Endodermal cell (in vitro differentiated cells): ENCODE results near the gene LRSAM1. TPM values are rescaled to one million over a fixed set of nuclear protein-coding genes. Genes with fewer than 3 reads are reported as not detected.

Experiments
- DNase-seq: peaks from one replicate; pipeline ENCODE4 v3.0.0-alpha.2; 2017
- H3K27ac ChIP-seq: 2 replicates; pipeline ENCODE4 v1.5.1; 2013; ENCODE audit warnings: mild to moderate bottlenecking, low read depth, low read length, moderate library complexity
- H3K27me3 ChIP-seq: 2 replicates; pipeline ENCODE4 v1.6.1; 2013; ENCODE audit warnings: mild to moderate bottlenecking, low read length, moderate library complexity; ENCODE audit not compliant: insufficient read depth, control insufficient read depth, poor library complexity, severe bottlenecking
- H3K36me3 ChIP-seq: 2 replicates; pipeline ENCODE4 v1.7.0; 2013; ENCODE audit warnings: mild to moderate bottlenecking, low read length, moderate library complexity; ENCODE audit not compliant: control insufficient read depth, insufficient read depth
- H3K4me1 ChIP-seq: one replicate; pipeline ENCODE4 v1.7.0; 2013; ENCODE audit warnings: low read length; ENCODE audit not compliant: control insufficient read depth, insufficient read depth
- H3K4me3 ChIP-seq: 2 replicates; pipeline ENCODE4 v1.5.1; 2013; ENCODE audit warnings: mild to moderate bottlenecking, low read length, moderate library complexity
- H3K9ac ChIP-seq: 2 replicates; pipeline ENCODE4 v1.6.1; 2013; ENCODE audit warnings: mild to moderate bottlenecking, low read length, moderate library complexity; ENCODE audit not compliant: poor library complexity, severe bottlenecking; ENCODE audit errors: extremely low read depth
- H3K9me3 ChIP-seq: 2 replicates; pipeline ENCODE4 v1.6.1; 2013; ENCODE audit warnings: mild to moderate bottlenecking, low read length, moderate library complexity; ENCODE audit not compliant: control insufficient read depth
- H3K27ac Mint-ChIP-seq: 2 replicates; pipeline ENCODE4 v1.8.0; 2020; ENCODE audit warnings: mixed read lengths
- H3K27me3 Mint-ChIP-seq: 2 replicates; pipeline ENCODE4 v1.8.0; 2021; ENCODE audit warnings: mild to moderate bottlenecking, mixed read lengths; ENCODE audit not compliant: insufficient read depth
- H3K36me3 Mint-ChIP-seq: 2 replicates; pipeline ENCODE4 v1.8.0; 2020; ENCODE audit warnings: low read depth, mixed read lengths
- H3K4me1 Mint-ChIP-seq: 2 replicates; pipeline ENCODE4 v1.8.0; 2020; ENCODE audit warnings: mixed read lengths
- H3K4me3 Mint-ChIP-seq: 2 replicates; pipeline ENCODE4 v1.8.0; 2020; ENCODE audit warnings: mild to moderate bottlenecking, moderate library complexity, mixed read lengths
- H3K9me3 Mint-ChIP-seq: 2 replicates; pipeline ENCODE4 v1.8.0; 2020; ENCODE audit warnings: mild to moderate bottlenecking, mixed read lengths
- WGBS, 2 experiments: methylation state at CpG; one replicate each; pipeline versions ENCODE4 v1.1.5 to v1.1.7; 2013; ENCODE audit warnings: missing lambda C conversion rate in 2 of 2, mixed read lengths in 1 of 2; ENCODE audit not compliant: insufficient coverage in 1 of 2, insufficient read length in 1 of 2; 5-methylcytosine and 5-hydroxymethylcytosine counted together
- long read RNA-seq, 4 experiments: library from polyadenylated mRNA in 2 of 4; library from RNA in 1 of 4; library from capped mRNA in 1 of 4; stranded (forward) in 3 of 4; unstranded in 1 of 4; transcript quantifications; one replicate each; pipeline ENCODE4 v2.0.0, GENCODE V29; 2020 to 2021; ENCODE audit warnings: inconsistent platforms in 1 of 4
- polyA plus RNA-seq, 2 experiments: library from polyadenylated mRNA; stranded (reverse); fragments of 50-300 nt; gene quantifications; one replicate each; pipeline ENCODE4 v1.2.3, GENCODE V29; 2013
- total RNA-seq, 2 donors: library from RNA; stranded (reverse); fragmentation: NEBNext Ultra II Directional in 1 of 2; extraction: Animal tissue kit (Norgen Biotek cat#: 25700) in 1 of 2; gene quantifications; 2 replicates in 1 of 2; 3 replicates in 1 of 2; pipeline ENCODE4 v1.2.1, GENCODE V29; 2021
- TF ChIP-seq, protein P1 (sequence below): fragments of 200-600 bp; sonication (generic); conservative IDR thresholded peaks from 2 replicates; pipeline ENCODE4 v1.5.0; 2021; ENCODE audit warnings: antibody characterized with exemption, mild to moderate bottlenecking

Gene LRSAM1
- total RNA-seq, result 10 to 100 TPM; 18.4 to 19.8 TPM
- 18.1 TPM for polyA plus RNA-seq (2013, experiment 1 of 2)
- polyA plus RNA-seq (2013, experiment 2 of 2), result 17.8 TPM
- long read RNA-seq, experiment 1, partial matches to known transcripts, result 7 of 12 reads
- long read RNA-seq, experiment 1, other reads (novel, unspliced or antisense), result 4 of 12 reads
- long read RNA-seq, experiment 2, transcript LRSAM1-201 (26 exons, 3,146 nt), result major isoform, 33 of 63 reads
- long read RNA-seq, experiment 2, partial matches to known transcripts, result 7 of 63 reads
- long read RNA-seq, experiment 2, other reads (novel, unspliced or antisense), result 20 of 63 reads
- long read RNA-seq, experiment 3, transcript LRSAM1-201 (26 exons, 3,146 nt), result major isoform, 63 of 123 reads
- long read RNA-seq, experiment 3, transcript LRSAM1-202 (25 exons, 3,376 nt), result minor isoform, 19 of 123 reads
- long read RNA-seq, experiment 3, partial matches to known transcripts, result 21 of 123 reads
- long read RNA-seq, experiment 3, other reads (novel, unspliced or antisense), result 20 of 123 reads
- long read RNA-seq, experiment 4, partial matches to known transcripts, result 0 of 2 reads
- long read RNA-seq, experiment 4, other reads (novel, unspliced or antisense), result 1 of 2 reads

DNA sequence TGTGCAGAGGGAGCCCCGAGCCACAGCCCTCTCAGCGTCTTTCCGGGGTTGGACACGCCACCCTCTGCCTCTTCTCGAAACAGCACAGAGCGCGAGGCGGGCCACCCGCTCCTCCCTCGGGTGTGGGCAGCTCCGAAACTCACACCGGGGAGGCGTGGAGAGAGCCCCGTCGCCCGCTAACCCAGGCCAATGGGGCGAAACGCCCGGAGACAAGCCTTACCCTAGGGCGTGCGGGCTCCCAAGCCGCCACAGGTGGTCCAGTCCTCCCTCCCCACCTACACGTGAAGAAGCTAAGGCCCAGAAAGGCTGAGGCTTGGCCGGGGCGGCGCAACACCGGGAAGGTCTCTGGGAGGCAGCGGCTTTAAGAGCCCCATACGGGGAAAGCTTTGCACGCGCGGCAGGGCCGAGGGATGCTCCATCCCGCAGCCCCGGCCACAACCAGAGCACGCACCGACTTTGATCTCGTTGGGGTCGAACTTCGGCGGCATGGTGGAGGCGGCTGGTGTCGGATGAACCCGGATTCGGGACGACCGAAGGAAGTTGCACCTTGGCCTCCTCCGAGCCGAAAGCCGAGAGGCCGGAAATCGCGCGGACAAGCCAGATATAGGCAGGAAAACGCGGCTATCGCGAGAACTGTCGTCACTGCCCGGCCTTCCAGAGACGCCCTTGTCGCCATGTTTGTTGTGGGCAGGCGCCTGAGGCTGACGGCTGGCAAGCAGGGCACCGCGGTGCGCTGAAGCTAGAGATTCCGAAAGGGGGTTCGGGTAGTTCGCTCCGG, at the start of gene LRSAM1, which contains the start of gene RPL12:
Gene LRSAM1 (plus strand): TSS at position 681 of the 778 bp plus-strand sequence. CDS start 3,018 bp downstream, outside the sequence.
Gene RPL12 (minus strand): TSS at position 577 of the 778 bp plus-strand sequence. CDS start 89 bp downstream, at position 488.
- DNase-seq, result peak; percentile 99
- Mint-ChIP-seq H3K4me3 (peak within 1 kb of the TSS; percentile 93), H3K27ac (peak within 1 kb of the TSS; percentile 97), H3K9me3 (no peaks in the 10 kb centered on the region), H3K4me1 (peaks cover 25% of the 10 kb centered on the region), H3K36me3 (peaks cover 58% of the 10 kb centered on the region), H3K27me3 (no peaks in the 10 kb centered on the region)
- H3K36me3 ChIP-seq, result peaks cover 63% of the 10 kb centered on the region
- H3K4me3 ChIP-seq, result peak within 1 kb of the TSS; percentile 97
- H3K27ac ChIP-seq, result peak within 1 kb of the TSS; percentile 89
- WGBS, 2 experiments, result 0% methylated on average over 45 to 71 of the region's 71 CpGs
- no peaks in the 10 kb centered on the region for H3K4me1 ChIP-seq
- H3K9me3 ChIP-seq, result no peaks in the 10 kb centered on the region
- H3K9ac ChIP-seq, result peak within 1 kb of the TSS; percentile 99
- H3K27me3 ChIP-seq, result no peaks in the 10 kb centered on the region
- TF ChIP-seq, protein P1, sequence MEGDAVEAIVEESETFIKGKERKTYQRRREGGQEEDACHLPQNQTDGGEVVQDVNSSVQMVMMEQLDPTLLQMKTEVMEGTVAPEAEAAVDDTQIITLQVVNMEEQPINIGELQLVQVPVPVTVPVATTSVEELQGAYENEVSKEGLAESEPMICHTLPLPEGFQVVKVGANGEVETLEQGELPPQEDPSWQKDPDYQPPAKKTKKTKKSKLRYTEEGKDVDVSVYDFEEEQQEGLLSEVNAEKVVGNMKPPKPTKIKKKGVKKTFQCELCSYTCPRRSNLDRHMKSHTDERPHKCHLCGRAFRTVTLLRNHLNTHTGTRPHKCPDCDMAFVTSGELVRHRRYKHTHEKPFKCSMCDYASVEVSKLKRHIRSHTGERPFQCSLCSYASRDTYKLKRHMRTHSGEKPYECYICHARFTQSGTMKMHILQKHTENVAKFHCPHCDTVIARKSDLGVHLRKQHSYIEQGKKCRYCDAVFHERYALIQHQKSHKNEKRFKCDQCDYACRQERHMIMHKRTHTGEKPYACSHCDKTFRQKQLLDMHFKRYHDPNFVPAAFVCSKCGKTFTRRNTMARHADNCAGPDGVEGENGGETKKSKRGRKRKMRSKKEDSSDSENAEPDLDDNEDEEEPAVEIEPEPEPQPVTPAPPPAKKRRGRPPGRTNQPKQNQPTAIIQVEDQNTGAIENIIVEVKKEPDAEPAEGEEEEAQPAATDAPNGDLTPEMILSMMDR, result no peak

DNA sequence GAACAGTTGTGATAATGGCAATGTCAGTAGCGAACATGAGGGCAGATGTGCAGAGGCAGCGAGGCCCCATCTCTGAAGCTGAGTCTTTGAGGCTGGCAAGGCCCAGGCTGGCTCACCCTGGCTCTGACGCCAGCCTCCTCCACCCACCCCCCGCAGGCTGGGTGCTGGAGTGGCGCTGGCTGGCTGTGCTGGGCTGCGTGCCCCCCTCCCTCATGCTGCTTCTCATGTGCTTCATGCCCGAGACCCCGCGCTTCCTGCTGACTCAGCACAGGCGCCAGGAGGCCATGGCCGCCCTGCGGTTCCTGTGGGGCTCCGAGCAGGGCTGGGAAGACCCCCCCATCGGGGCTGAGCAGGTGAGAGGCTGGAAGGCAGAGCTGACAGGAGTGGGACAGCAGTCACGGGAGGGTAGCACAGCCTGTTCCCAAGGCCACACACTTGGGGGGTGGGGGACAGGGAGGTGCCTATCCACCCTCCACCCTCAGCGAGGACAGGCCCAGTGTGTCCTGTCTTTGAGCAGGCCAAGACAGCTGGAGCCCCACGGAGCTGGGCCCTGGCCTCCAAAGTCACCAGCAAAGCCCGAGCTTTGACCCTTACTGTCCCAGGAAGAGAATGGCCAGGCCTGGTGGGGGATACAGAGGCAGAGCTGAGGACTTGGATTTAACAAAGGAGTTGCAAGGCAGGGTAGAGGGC, 48.8 kb upstream of the LRSAM1 start:
- Histone ChIP-seq H3K4me3 (no peak overlapping the region), H3K4me1 (peaks cover 7% of the 10 kb centered on the region), H3K36me3 (peaks cover 29% of the 10 kb centered on the region), H3K27me3 (no peaks in the 10 kb centered on the region), H3K9me3 (no peaks in the 10 kb centered on the region), H3K27ac (no peak overlapping the region), H3K9ac (no peak overlapping the region)
- 91 to 95% methylated on average over 6 to 18 of the region's 18 CpGs for WGBS, 2 experiments
- H3K36me3 Mint-ChIP-seq, result peaks cover 20% of the 10 kb centered on the region
- no peaks in the 10 kb centered on the region for H3K9me3 Mint-ChIP-seq
- TF ChIP-seq, protein P1, result no peak
- H3K4me3 Mint-ChIP-seq, result no peak overlapping the region
- no peak overlapping the region for H3K27ac Mint-ChIP-seq
- H3K27me3 Mint-ChIP-seq, result no peaks in the 10 kb centered on the region
- H3K4me1 Mint-ChIP-seq, result peaks cover 9% of the 10 kb centered on the region
- DNase-seq, result no peak
